HG02571 (cell line): ENCODE results near the gene TCF12.
A peak's percentile ranks its signal among the peaks of the same experiment; 100 is the strongest.

Experiments used
- ATAC-seq: cut with Tn5 transposase; IDR thresholded peaks from one replicate; pipeline ENCODE4 v1.9.1; 2021; ENCODE audit warnings: mild to moderate bottlenecking, moderate library complexity; ENCODE audit not compliant: unreplicated experiment

The TCF12 gene

DNA sequence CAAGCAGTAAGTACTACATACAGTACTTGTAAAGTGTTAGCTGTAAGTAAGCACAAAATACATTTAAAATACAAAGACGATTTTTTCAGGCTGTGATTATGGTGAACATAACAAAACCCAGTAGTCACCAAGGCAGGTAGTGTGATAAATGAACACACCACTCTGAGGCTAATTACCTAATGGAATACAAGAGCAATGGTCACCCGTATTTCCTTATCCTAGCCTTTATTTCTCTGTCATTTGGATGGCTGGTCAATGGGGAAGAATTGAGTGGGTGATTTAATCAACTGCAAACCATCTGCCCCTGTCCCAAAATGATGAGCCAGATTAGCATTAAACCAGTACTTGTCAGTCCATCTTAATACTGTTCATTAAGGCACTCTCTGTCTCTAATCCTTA, 368.7 kb downstream of the TCF12 start:
- no peak for ATAC-seq

- no peak for ATAC-seq
These were observed 370.6 kb downstream of the TCF12 start for GRCh38 chr15:57288926-57289580.

DNA sequence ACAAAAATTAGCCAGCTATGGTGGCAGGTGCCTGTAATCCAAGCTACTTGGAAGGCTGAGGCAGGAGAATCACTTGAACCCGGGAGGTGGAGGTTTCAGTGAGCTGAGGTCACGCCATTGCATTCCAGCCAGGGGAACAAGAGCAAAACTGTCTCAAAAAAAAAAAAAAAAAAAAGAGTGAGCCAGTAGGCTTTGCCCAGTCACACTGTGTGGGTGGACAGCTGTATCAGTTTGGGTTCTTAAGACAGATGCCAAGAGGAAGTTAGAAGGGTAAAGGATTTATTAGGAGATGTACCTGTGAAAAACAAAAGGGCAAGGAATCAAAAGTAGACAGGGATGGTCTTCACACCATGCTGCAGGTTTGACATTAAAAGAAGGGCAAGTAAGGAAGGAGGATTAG, 371.7 kb downstream of the TCF12 start:
- no peak for ATAC-seq

DNA sequence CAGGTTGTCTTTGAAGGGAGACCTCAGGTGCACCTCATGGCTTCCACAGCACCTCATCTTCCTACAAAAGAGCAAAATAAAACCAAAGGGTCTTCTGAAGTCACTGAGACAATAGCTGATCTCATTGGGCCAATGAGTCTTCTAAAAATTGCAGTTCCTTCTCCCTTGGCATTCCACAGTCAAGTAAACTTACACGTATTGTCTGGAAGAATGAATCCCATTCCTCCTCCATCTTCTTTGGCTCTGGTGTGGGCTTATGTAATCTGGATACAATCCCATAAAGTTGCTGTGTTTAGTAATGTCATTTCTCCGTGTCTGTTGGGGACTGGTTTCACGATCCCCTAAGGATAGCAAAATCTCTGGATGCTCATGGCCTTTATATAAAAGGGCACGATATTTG, 372.4 kb downstream of the TCF12 start:
- no peak for ATAC-seq

DNA sequence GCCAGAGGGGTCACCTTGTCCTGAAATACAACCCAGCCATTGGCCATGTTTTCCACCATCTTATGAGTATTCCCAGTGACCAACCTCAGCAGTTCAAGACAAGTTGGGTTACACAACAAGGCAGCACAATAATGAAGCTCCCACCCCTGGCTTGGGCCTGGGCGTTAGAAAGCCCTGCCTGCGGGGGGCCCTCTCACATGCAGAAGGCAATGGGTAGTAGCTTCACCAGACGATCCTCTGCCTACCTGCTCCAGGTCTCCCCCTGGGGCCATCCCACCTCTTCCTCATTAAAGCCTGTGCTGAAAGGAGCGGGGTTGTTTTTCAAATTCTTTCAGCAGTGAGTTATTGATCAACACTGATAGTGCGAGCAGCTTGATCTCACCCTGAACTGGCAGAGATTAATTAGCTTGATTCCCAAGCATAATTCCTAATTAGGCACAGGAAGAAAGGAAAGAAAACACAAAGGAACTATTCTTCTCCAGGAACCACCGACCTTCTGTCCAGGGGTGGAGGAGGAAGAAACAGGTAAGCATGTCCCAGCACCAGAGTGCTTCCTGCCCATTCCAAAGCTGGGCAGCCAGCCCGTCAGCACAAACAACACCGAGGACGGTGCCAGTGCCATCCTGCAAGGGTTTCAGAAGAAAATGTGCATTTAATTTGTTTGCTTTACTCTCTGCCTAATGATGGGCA, 378.2 kb downstream of the TCF12 start:
- no peak for ATAC-seq

- ATAC-seq = no peak
These were observed 378.7 kb downstream of the TCF12 start for GRCh38 chr15:57297163-57297593.

GRCh38 chr15:57297630-57298029, 379.2 kb downstream of the TCF12 start:
- ATAC-seq = no peak

- ATAC-seq = no peak
These were observed 379.8 kb downstream of the TCF12 start for GRCh38 chr15:57298204-57298603.

DNA sequence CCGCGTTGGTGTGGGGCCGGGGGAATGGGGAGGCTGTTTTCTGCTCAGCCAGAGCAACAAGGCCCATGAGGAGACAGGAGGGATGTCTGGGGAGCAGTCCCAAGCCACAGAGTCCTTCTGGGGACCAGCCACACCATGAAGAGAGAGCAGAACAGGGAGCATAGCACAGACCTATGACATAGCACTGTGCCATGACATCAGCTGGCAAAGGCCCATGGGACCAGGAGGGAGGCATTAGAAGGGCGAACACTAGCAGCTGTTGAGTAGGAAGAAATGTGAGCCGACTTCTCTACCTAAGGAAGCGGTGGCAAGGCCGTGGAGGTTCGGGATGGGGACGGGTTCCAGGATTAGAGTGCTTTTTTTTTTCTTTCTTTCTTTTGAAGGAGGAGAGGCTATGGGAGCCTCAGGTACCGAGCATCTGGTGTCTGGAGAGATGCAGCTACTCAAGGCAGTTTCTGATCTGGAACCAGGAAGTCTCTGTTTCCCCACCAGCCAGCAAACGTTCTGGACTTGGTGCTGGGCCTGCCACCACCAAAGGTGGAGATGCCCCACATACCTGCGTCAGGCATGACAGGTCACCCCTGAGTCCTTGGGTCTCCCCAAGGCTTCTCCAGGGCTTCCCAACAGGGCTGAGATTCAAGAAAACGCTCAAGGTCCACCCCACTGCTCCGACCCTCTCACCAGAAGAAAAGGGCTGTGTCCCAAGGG, 380.6 kb downstream of the TCF12 start:
- no peak for ATAC-seq

DNA sequence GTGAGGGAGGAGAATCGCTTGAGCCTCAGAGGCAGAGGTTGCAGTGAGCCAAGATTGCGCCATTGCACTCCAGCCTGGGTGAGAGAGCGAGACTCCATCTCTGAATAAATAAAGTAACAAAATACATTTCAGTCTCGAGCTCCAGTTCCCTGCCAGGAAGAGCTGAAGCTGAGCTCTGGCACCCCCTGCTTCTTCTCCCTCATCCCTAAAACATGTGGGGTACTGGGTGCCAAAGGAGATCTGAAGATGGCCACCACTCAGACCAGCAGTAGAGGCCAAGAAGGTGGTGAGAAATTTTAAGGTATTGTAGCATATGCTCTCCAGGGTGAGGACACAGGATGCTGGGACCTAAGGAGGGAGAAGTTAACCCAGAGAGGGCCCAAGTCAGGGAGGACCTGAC, 382.9 kb downstream of the TCF12 start:
- ATAC-seq = no peak

GRCh38 chr15:57302640-57303257, 384.3 kb downstream of the TCF12 start:
- ATAC-seq = no peak

DNA sequence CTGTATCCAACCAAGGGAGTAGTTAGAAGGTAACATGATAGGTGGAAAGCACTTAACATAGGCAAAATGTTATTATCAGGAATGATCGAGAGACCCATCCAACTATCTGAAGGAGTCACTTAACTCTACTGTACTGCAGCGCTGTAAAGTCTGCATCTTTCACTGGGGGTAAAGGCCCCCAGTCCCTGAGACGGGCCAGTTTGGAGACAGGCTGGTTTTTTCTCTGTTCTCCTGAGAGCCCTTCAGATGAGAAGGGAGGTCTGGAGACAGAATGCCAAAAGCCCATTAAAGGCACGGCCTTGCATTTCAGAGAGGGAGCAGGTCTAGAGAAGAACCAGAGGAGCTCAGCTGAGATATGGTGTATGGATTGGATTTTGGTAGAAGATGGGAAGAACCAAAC, 386.6 kb downstream of the TCF12 start:
- no peak for ATAC-seq

DNA sequence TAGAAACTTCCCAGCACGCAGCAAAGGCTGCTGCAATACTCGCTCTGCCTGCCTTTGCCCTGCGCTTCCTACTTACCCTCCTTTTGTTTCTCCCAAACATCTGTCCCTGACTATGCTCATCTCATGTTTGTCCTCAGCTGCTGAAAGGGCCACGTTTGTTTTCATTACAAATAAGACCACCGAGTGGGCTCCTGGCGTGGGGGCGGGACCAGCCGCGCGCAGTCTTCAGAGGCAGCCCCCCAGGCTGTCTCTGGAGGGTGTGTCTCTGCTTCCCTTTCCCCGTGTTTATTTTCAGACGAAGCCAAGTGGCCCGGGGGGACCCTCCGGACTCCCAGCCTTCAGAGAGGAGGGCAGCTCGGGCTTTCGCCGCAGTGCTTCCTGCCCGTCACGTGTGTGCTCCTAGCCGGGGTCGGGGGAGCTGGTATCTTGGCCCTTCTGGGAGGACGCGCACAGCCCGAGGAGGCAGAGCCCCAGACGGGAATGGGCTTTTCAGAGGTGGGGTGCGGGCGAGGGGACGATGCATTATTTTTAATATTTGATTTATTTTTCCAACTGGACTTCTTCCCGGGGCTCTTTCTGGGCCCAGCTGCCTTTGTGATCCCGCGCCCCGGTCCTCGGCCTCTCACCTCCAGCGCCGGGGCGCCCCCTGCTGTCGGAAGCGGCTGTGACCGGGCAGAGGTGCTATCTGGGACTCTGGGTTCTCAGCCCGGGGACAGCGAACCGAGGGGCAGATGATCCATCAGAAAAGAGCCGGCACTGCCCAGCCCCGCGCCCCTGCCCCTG, 387.9 kb downstream of the TCF12 start:
- peak; percentile 56 for ATAC-seq

GRCh38 chr15:57306944-57307411, 388.5 kb downstream of the TCF12 start:
- no peak for ATAC-seq

DNA sequence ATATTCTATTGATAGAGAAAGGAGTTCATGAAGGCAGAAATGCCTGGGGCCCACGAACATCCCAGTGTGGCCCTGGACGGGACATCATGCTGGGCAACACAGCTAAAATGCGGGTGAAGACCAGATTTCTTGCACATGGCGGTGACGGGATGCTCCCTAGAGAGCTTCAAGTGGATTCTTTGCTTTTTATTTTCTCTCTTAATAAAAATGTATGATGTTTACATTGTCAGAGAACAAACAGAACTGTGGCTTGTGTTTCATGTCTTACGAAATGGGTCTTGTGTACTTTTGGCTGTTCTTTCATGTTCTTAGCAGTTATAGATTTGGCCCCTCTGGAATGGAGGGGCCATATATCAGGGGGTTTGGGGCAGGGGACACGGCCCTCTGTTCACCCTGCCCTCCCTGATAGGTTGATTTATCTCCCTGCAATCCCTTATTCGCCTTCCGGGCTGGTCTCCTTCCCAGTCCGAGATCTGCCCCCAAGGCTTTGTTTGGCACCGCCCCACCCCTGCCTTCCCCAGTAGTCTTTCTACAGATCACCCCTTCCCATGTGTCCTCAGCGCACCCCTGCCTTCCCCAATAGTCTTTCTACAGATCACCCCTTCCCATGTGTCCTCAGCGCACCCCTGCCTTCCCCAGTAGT, 389.2 kb downstream of the TCF12 start:
- no peak for ATAC-seq

GRCh38 chr15:57308170-57308545, 389.7 kb downstream of the TCF12 start:
- no peak for ATAC-seq

DNA sequence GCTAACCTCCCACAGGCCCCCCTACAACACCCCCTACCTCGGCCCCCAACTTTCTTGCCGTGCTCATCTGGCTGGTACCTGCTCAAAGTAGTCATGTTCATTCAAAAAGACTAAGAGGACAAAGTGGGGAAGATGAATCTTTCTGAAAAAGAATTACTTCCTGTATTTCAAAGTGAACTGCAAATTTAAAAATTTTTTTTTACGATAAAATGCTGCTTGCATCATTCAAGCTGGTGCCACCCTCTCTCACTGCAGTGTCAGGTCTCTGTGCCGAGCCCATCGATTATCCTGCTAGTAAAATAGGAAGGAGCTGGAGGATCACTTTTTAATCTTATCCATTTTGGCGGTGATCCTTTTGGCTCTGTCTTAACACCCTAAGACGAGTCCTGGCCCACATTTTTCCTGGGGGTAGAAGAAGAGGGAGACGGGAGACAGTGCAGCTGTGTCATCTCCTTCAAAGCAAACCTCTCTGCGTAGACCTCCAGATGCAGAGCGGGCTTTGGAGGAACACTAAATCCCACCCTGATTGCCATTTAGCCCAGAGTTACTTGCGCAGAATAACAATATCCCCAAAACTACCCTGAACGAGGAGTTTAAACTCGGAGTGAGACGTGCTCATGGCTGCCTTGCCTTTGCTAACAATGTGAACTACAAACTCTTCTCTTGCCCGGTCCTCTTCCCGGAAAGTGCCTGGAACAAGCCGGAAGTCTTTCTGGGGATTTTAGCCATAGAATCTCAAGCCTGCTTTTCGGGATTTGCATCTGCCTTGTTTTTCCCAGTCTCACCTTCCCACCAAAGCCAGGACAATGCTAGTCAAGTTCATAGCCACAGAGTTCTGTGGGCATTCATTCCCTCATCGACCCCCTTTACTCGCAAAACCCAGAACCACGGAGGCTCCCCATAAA, 391.7 kb downstream of the TCF12 start:
- no peak for ATAC-seq

- ATAC-seq = no peak
These were observed 392.4 kb downstream of the TCF12 start for GRCh38 chr15:57310876-57311275.

GRCh38 chr15:57312006-57312317, 393.5 kb downstream of the TCF12 start:
- no peak for ATAC-seq
